ENCODE results near the gene DENND5B.
"Not testable (repeated sequence)": the region's sequence is repeated elsewhere in the genome, so short reads cannot be mapped to it uniquely, and the experiment has no call there.

The DENND5B gene

DNA sequence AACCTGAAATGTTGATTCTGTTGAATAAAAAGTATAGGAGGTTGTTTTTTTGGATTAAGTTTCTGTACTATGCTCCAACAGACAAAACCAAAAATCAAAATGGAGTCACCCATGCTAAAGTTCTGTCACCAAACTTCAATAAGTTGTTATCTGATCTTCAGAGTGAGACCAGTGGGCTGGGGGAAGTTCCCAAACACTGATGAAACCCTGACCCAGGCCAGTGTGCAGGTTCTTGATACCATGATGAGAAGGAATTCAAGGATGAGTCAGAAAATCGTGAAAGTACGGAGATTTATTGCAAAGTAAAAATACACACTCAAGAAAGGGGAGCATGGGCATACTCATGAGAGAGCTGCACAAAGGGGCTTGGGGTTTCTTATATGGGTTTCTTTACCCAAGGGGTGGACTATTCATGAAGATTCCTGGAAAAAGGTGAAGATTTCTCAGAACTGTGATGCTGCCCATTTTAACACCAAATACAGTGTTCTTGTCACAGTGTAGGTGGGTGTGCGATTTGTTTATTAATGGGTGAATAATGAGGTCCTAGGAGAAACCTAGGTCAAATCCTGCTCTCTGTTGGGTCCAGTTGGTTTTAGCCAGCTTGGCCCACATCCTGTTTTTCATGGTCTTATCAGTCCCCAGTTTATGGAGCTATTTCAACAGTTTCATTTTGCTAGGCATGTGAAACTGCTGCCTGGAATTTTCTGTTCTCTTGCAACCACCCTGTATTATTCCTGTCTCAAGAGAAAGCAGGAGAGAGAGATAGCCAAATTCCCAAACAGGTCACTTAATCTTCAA, 27.5 kb upstream of the DENND5B start:
- H3K27ac Mint-ChIP-seq, result no peak overlapping the region
- H3K9me3 Mint-ChIP-seq, result no peaks in the 10 kb centered on the region
- no peaks in the 10 kb centered on the region for H3K4me1 Mint-ChIP-seq
- H3K36me3 Mint-ChIP-seq (ENCODE audit: low read depth), result no peaks in the 10 kb centered on the region
- no peak overlapping the region for H3K4me3 Mint-ChIP-seq
- no peaks in the 10 kb centered on the region for H3K27me3 Mint-ChIP-seq (ENCODE audit: low read depth)
- TF ChIP-seq, protein P1, sequence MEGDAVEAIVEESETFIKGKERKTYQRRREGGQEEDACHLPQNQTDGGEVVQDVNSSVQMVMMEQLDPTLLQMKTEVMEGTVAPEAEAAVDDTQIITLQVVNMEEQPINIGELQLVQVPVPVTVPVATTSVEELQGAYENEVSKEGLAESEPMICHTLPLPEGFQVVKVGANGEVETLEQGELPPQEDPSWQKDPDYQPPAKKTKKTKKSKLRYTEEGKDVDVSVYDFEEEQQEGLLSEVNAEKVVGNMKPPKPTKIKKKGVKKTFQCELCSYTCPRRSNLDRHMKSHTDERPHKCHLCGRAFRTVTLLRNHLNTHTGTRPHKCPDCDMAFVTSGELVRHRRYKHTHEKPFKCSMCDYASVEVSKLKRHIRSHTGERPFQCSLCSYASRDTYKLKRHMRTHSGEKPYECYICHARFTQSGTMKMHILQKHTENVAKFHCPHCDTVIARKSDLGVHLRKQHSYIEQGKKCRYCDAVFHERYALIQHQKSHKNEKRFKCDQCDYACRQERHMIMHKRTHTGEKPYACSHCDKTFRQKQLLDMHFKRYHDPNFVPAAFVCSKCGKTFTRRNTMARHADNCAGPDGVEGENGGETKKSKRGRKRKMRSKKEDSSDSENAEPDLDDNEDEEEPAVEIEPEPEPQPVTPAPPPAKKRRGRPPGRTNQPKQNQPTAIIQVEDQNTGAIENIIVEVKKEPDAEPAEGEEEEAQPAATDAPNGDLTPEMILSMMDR (IDR thresholded peaks at IDR 0.05; ENCODE audit: unreplicated experiment in 3 of 3), result no peak

- TF ChIP-seq, protein P1 (IDR thresholded peaks at IDR 0.05; ENCODE audit: unreplicated experiment in 3 of 3), result no peak
- Mint-ChIP-seq H3K36me3 (ENCODE audit: low read depth) (peaks cover 3% of the 10 kb centered on the region), H3K27ac (no peak overlapping the region), H3K9me3 (peaks cover 4% of the 10 kb centered on the region), H3K4me3 (no peak overlapping the region), H3K27me3 (ENCODE audit: low read depth) (no peaks in the 10 kb centered on the region), H3K4me1 (no peaks in the 10 kb centered on the region)
Measured at GRCh38 chr12:31612819-31613218, 21.9 kb upstream of the DENND5B start.

- H3K9me3 Mint-ChIP-seq; H3K4me3 Mint-ChIP-seq; H3K27me3 Mint-ChIP-seq (ENCODE audit: low read depth); H3K36me3 Mint-ChIP-seq (ENCODE audit: low read depth); H3K27ac Mint-ChIP-seq; H3K4me1 Mint-ChIP-seq: not testable (repeated sequence)
Measured at GRCh38 chr12:31608299-31608698, 17.4 kb upstream of the DENND5B start.

GRCh38 chr12:31605531-31605930, 14.6 kb upstream of the DENND5B start:
- peaks cover 6% of the 10 kb centered on the region for H3K36me3 Mint-ChIP-seq (ENCODE audit: low read depth)

GRCh38 chr12:31603546-31604009, 12.6 kb upstream of the DENND5B start:
- Mint-ChIP-seq H3K36me3 (ENCODE audit: low read depth) (peaks cover 6% of the 10 kb centered on the region), H3K27ac (no peak overlapping the region), H3K4me1 (no peaks in the 10 kb centered on the region), H3K9me3 (peaks cover 4% of the 10 kb centered on the region), H3K27me3 (ENCODE audit: low read depth) (no peaks in the 10 kb centered on the region), H3K4me3 (no peak overlapping the region)
- TF ChIP-seq, protein P1 (IDR thresholded peaks at IDR 0.05; ENCODE audit: unreplicated experiment in 3 of 3), result no peak

More at GRCh38 chr12:31605531-31605930, 14.6 kb upstream of the DENND5B start:
- TF ChIP-seq, protein P1 (IDR thresholded peaks at IDR 0.05; ENCODE audit: unreplicated experiment in 3 of 3), result no peak
- Mint-ChIP-seq H3K4me3 (no peak overlapping the region), H3K4me1 (no peaks in the 10 kb centered on the region), H3K9me3 (peaks cover 4% of the 10 kb centered on the region), H3K27me3 (ENCODE audit: low read depth) (no peaks in the 10 kb centered on the region), H3K27ac (no peak overlapping the region)

GRCh38 chr12:31600750-31601149, 9.8 kb upstream of the DENND5B start:
- H3K27ac Mint-ChIP-seq, result peak overlapping the region in 1 of 3 experiments; percentile 10
- TF ChIP-seq, protein P1 (IDR thresholded peaks at IDR 0.05; ENCODE audit: unreplicated experiment in 3 of 3), result no peak
- H3K4me1 Mint-ChIP-seq, result no peaks in the 10 kb centered on the region
- no peak overlapping the region for H3K4me3 Mint-ChIP-seq
- H3K27me3 Mint-ChIP-seq (ENCODE audit: low read depth), result peaks cover 5% of the 10 kb centered on the region
- H3K36me3 Mint-ChIP-seq (ENCODE audit: low read depth), result no peaks in the 10 kb centered on the region
- H3K9me3 Mint-ChIP-seq, result no peaks in the 10 kb centered on the region
